Measurements from ENCODE around the gene CRIM1. TPM values are rescaled to one million over a fixed set of nuclear protein-coding genes. Genes with fewer than 3 reads are reported as not detected.

Gene CRIM1
- total RNA-seq, 4 donors from 2014 or later = 140 to 429 (median 201) TPM

DNA sequence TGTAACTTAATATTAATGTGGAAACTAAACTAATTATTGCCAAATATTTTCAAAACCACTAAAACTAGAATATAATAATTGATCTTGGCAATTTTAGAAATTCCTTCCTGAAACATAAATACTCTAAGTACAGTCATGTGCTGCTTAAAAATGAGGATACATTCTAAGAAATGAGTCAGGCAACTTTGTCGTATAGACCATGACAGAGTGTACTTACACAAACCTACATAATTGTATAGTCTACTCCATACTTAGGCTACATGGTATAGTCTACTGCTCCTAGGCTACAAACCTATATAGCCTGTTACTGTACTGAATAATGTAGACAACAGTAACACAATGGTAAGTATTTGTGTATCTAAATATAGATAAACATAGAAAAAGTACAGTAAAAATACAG lies 214.8 kb downstream of the CRIM1 start:
- no peak for DNase-seq (ENCODE audit: extremely low spot score)
- TF ChIP-seq POLR2A (IDR thresholded peaks at IDR 0.05; ENCODE audit: low read depth) (no peak), POLR2AphosphoS5 (IDR thresholded peaks at IDR 0.05) (no peak), EP300 (IDR thresholded peaks at IDR 0.05) (no peak), CTCF (IDR thresholded peaks at IDR 0.05) (no peak)
- intact Hi-C loops (cut with DNase I) = no loop called here
- Histone ChIP-seq H3K36me3 (peaks cover 0 to 33% (median 13%) of the 10 kb centered on the region in 4 donors), H3K27ac (replicated peaks in 1 of 4) (no peak overlapping the region), H3K4me1 (peaks cover 0 to 20% (median 11%) of the 10 kb centered on the region in 4 donors), H3K27me3 (no peaks in the 10 kb centered on the region), H3K9me3 (no peaks in the 10 kb centered on the region), H3K4me3 (no peak overlapping the region)
- WGBS = 81% methylated on average over 1 of the region's 1 CpG

DNA sequence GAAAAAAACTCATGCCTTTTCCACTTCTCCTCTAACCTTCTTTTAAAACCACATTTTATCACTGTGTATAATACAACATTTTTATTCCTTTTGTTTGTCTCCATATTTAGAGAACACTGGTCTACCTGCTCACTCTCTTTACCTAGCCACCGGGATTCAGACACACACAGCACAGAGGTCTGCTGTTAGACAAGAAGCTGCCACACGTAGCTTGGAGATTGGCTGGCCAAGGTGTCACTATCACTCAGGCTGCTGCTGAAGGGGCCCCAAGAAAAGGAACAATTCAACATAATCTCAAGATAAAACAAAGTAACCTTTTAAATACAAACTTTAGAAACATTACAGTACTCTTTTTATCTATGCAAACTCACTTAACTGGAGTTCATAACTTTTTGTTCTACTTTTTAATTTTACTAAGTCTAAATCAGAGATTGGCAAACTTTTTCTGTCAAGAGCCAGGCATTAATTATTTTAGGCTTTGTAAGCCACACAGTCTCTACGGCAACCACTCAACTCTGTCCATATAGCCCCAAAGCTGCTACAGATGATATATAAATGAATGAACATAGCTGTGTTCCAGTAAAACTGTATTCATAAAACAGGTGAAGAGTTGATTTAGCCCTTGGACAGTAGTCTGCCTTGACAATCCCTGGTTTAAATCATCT lies 216.6 kb downstream of the CRIM1 start:
- no peak for DNase-seq (ENCODE audit: extremely low spot score)
- peak overlapping the region in 1 of 4 donors; percentile 35 for H3K27ac ChIP-seq (replicated peaks in 1 of 4)
- no peak overlapping the region for H3K4me3 ChIP-seq
- peaks cover 0 to 24% (median 12%) of the 10 kb centered on the region in 4 donors for H3K4me1 ChIP-seq
- H3K9me3 ChIP-seq = no peaks in the 10 kb centered on the region
- no peaks in the 10 kb centered on the region for H3K27me3 ChIP-seq
- WGBS = 75% methylated on average over 3 of the region's 3 CpGs
- peaks cover 0 to 30% (median 19%) of the 10 kb centered on the region in 4 donors for H3K36me3 ChIP-seq
- TF ChIP-seq CTCF (IDR thresholded peaks at IDR 0.05) (no peak), POLR2AphosphoS5 (IDR thresholded peaks at IDR 0.05) (no peak), POLR2A (IDR thresholded peaks at IDR 0.05; ENCODE audit: low read depth) (no peak), EP300 (IDR thresholded peaks at IDR 0.05) (no peak)
- intact Hi-C loops (cut with DNase I) = no loop called here

DNA sequence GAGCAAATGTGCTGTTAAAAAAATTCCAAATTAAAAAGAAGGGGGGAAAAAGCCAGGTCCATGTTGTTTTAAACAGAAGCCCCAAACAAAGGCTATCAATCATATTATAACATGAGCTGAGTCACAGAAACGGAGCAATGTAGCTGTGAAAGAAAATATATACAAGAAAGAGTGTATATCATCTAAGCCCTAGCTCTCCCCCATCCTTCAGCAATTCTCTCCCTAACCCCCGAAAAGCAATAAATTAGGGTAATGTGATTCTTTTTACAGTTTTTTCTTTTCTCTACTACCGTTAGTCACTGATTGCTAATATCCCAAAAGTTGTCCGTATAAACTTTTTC lies 217.1 kb downstream of the CRIM1 start:
- intact Hi-C loops (cut with DNase I) = no loop called here
- no peak for DNase-seq (ENCODE audit: extremely low spot score)
- 65% methylated on average over 4 of the region's 4 CpGs for WGBS
- peaks cover 0 to 24% (median 12%) of the 10 kb centered on the region in 4 donors for H3K4me1 ChIP-seq
- H3K27me3 ChIP-seq = no peaks in the 10 kb centered on the region
- H3K27ac ChIP-seq (replicated peaks in 1 of 4) = no peak overlapping the region
- H3K9me3 ChIP-seq = no peaks in the 10 kb centered on the region
- no peak for TF ChIP-seq EP300 (IDR thresholded peaks at IDR 0.05)
- no peak for TF ChIP-seq POLR2A (IDR thresholded peaks at IDR 0.05; ENCODE audit: low read depth)
- no peak for TF ChIP-seq CTCF (IDR thresholded peaks at IDR 0.05)
- TF ChIP-seq POLR2AphosphoS5 (IDR thresholded peaks at IDR 0.05) = no peak
- H3K4me3 ChIP-seq = no peak overlapping the region
- peaks cover 1 to 31% (median 20%) of the 10 kb centered on the region in 4 donors for H3K36me3 ChIP-seq

- Histone ChIP-seq H3K27ac (replicated peaks in 1 of 4) (no peak overlapping the region), H3K9me3 (no peaks in the 10 kb centered on the region), H3K4me1 (peaks cover 0 to 24% (median 12%) of the 10 kb centered on the region in 4 donors), H3K4me3 (no peak overlapping the region), H3K27me3 (no peaks in the 10 kb centered on the region), H3K36me3 (peaks cover 6 to 36% (median 25%) of the 10 kb centered on the region in 4 donors)
- intact Hi-C loops (cut with DNase I) = no loop called here
- WGBS = 96% methylated on average over 1 of the region's 1 CpG
- TF ChIP-seq POLR2A (IDR thresholded peaks at IDR 0.05; ENCODE audit: low read depth) (no peak), POLR2AphosphoS5 (IDR thresholded peaks at IDR 0.05) (no peak), CTCF (IDR thresholded peaks at IDR 0.05) (no peak), EP300 (IDR thresholded peaks at IDR 0.05) (no peak)
- DNase-seq (ENCODE audit: extremely low spot score) = no peak
Measured at GRCh38 chr2:36573165-36573564, 217.6 kb downstream of the CRIM1 start.

DNA sequence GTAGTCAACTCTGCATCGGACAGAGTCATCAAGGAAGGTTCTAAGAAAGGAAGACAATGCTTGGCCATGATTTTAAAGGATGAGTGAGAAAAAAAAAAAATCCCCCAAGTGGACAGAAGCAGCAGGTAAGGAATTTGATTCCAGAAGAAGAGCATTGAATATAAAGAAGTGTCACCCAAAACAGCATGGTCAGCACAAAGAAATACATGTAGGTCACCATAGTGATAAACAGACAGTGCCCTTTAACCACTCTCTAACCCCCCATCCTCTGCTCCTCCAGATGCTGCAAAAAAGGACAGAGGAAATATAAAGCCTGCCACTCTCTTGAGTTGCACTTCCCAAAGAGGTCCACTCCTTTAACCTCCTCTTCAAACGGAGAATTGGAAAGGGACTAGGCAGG lies 219.0 kb downstream of the CRIM1 start:
- no peak for DNase-seq (ENCODE audit: extremely low spot score)
- H3K27ac ChIP-seq (replicated peaks in 1 of 4) = no peak overlapping the region
- no peak for TF ChIP-seq POLR2A (IDR thresholded peaks at IDR 0.05; ENCODE audit: low read depth)
- no peak for TF ChIP-seq EP300 (IDR thresholded peaks at IDR 0.05)
- TF ChIP-seq POLR2AphosphoS5 (IDR thresholded peaks at IDR 0.05) = no peak
- TF ChIP-seq CTCF (IDR thresholded peaks at IDR 0.05) = no peak
- H3K36me3 ChIP-seq = peaks cover 13 to 48% (median 38%) of the 10 kb centered on the region in 4 donors
- intact Hi-C loops (cut with DNase I) = no loop called here
- WGBS = 94% methylated on average over 2 of the region's 2 CpGs
- H3K9me3 ChIP-seq = no peaks in the 10 kb centered on the region
- H3K4me3 ChIP-seq = no peak overlapping the region
- no peaks in the 10 kb centered on the region for H3K27me3 ChIP-seq
- peaks cover 0 to 15% (median 4%) of the 10 kb centered on the region in 4 donors for H3K4me1 ChIP-seq
